Measurements from ENCODE around the gene CHST4.

GRCh38 chr16:71479420-71479819 is 46.8 kb upstream of the CHST4 start:
- TF ChIP-seq CTCF (IDR thresholded peaks at IDR 0.05): peak; percentile 50
- no peak for TF ChIP-seq POLR2AphosphoS5 (IDR thresholded peaks at IDR 0.05; ENCODE audit: low read depth, low read length)
- TF ChIP-seq NFIC (IDR thresholded peaks at IDR 0.05; ENCODE audit: borderline replicate concordance): no peak

All from SK-N-SH (cell line).